HAP-1 (cell line): ENCODE measurements around the gene FMNL2.

Experiments
- DNase-seq, 2 experiments: peaks; one replicate each; pipeline ENCODE4 v3.0.0-alpha.2; 2016 to 2020; ENCODE audit warnings: low spot score in 2 of 2
- H3K27me3 ChIP-seq: fragments of 250-450 bp; sonication (Bioruptor Pico); 2 replicates; pipeline ENCODE4 v1.5.1; 2020; ENCODE audit warnings: low read depth, mild to moderate bottlenecking, moderate library complexity
- H3K36me3 ChIP-seq: fragments of 250-450 bp; sonication (Bioruptor Pico); replicated peaks from 2 replicates; pipeline ENCODE4 v1.5.1; 2020; ENCODE audit warnings: mild to moderate bottlenecking
- H3K4me1 ChIP-seq: fragments of 250-450 bp; sonication (Bioruptor Pico); 2 replicates; pipeline ENCODE4 v1.5.1; 2020; ENCODE audit warnings: mild to moderate bottlenecking
- H3K4me3 ChIP-seq: fragments of 250-450 bp; sonication (Bioruptor Pico); 2 replicates; pipeline ENCODE4 v1.5.1; 2020; ENCODE audit warnings: mild to moderate bottlenecking, moderate library complexity
- H3K9me3 ChIP-seq: fragments of 250-450 bp; sonication (Bioruptor Pico); 2 replicates; pipeline ENCODE4 v1.5.1; 2020; ENCODE audit warnings: mild to moderate bottlenecking, moderate library complexity
- in situ Hi-C: fragments of 300-500 bp; cut with MboI; formaldehyde crosslinking; loops from 3 replicates; pipeline ENCODE4 v1.14.3; 2020; ENCODE audit warnings: low sequenced_read_pairs, inconsistent platforms, mixed read lengths

The FMNL2 gene

GRCh38 chr2:152326710-152327109, 8.3 kb upstream of the FMNL2 start:
- Histone ChIP-seq H3K4me3 (no peak overlapping the region), H3K27me3 (no peaks in the 10 kb centered on the region), H3K9me3 (no peaks in the 10 kb centered on the region), H3K4me1 (no peaks in the 10 kb centered on the region), H3K36me3 (no peaks in the 10 kb centered on the region)
- DNase-seq: no peak
- in situ Hi-C loops: no loop called here

- Histone ChIP-seq H3K9me3 (no peaks in the 10 kb centered on the region), H3K27me3 (no peaks in the 10 kb centered on the region), H3K4me3 (no peak overlapping the region), H3K36me3 (no peaks in the 10 kb centered on the region), H3K4me1 (no peaks in the 10 kb centered on the region)
- in situ Hi-C loops: no loop called here
- DNase-seq: no peak
These were observed 7.0 kb upstream of the FMNL2 start for GRCh38 chr2:152328013-152328412.

GRCh38 chr2:152330235-152330866, 4.6 kb upstream of the FMNL2 start:
- no peak for DNase-seq
- Histone ChIP-seq H3K36me3 (no peaks in the 10 kb centered on the region), H3K4me3 (no peak overlapping the region), H3K4me1 (peaks cover 4% of the 10 kb centered on the region; the same call in 1 of the 2 replicates), H3K27me3 (no peaks in the 10 kb centered on the region), H3K9me3 (no peaks in the 10 kb centered on the region)
- in situ Hi-C loops: no loop called here

- in situ Hi-C loops: no loop called here
These were observed 316 bp upstream of the FMNL2 start for GRCh38 chr2:152334701-152335015.

GRCh38 chr2:152335726-152336118, 748 bp downstream of the FMNL2 start:
- Histone ChIP-seq H3K9me3 (no peaks in the 10 kb centered on the region), H3K4me1 (peaks cover 29% of the 10 kb centered on the region), H3K36me3 (no peaks in the 10 kb centered on the region), H3K4me3 (peak overlapping the region; percentile 74), H3K27me3 (no peaks in the 10 kb centered on the region)
- in situ Hi-C loops: no loop called here
- peak in 1 of 2 experiments; percentile 60 for DNase-seq

More at GRCh38 chr2:152334701-152335015, 316 bp upstream of the FMNL2 start:
- H3K36me3 ChIP-seq: no peaks in the 10 kb centered on the region
- H3K4me1 ChIP-seq: peaks cover 29% of the 10 kb centered on the region
- no peak for DNase-seq
- H3K9me3 ChIP-seq: no peaks in the 10 kb centered on the region
- H3K4me3 ChIP-seq: peak overlapping the region; percentile 74
- H3K27me3 ChIP-seq: no peaks in the 10 kb centered on the region

- peak; percentile 37 to 72 for DNase-seq
- peak overlapping the region; percentile 74 for H3K4me3 ChIP-seq
- in situ Hi-C loops: no loop called here
- no peaks in the 10 kb centered on the region for H3K9me3 ChIP-seq
- H3K27me3 ChIP-seq: no peaks in the 10 kb centered on the region
- H3K36me3 ChIP-seq: no peaks in the 10 kb centered on the region
- peaks cover 29% of the 10 kb centered on the region for H3K4me1 ChIP-seq
These were observed 1.3 kb downstream of the FMNL2 start for GRCh38 chr2:152336119-152336853.

- peak in 1 of 2 experiments; percentile 33 for DNase-seq
- H3K9me3 ChIP-seq: no peaks in the 10 kb centered on the region
- peak overlapping the region; percentile 74 for H3K4me3 ChIP-seq
- in situ Hi-C loops: no loop called here
- H3K27me3 ChIP-seq: no peaks in the 10 kb centered on the region
- no peaks in the 10 kb centered on the region for H3K36me3 ChIP-seq
- H3K4me1 ChIP-seq: peaks cover 29% of the 10 kb centered on the region
These were observed 2.0 kb downstream of the FMNL2 start for GRCh38 chr2:152336854-152337510.

GRCh38 chr2:152337511-152337903, 2.5 kb downstream of the FMNL2 start:
- H3K4me3 ChIP-seq: no peak overlapping the region; the same call in 1 of the 2 replicates
- in situ Hi-C loops: no loop called here
- no peaks in the 10 kb centered on the region for H3K9me3 ChIP-seq
- H3K36me3 ChIP-seq: no peaks in the 10 kb centered on the region
- DNase-seq: no peak
- peaks cover 29% of the 10 kb centered on the region for H3K4me1 ChIP-seq
- H3K27me3 ChIP-seq: no peaks in the 10 kb centered on the region

GRCh38 chr2:152339556-152340286, 4.7 kb downstream of the FMNL2 start:
- Histone ChIP-seq H3K9me3 (no peaks in the 10 kb centered on the region), H3K36me3 (no peaks in the 10 kb centered on the region; the same call in 1 of the 2 replicates), H3K27me3 (no peaks in the 10 kb centered on the region), H3K4me3 (no peak overlapping the region), H3K4me1 (peaks cover 25% of the 10 kb centered on the region)
- DNase-seq: no peak
- in situ Hi-C loops: no loop called here

GRCh38 chr2:152342259-152343046, 7.5 kb downstream of the FMNL2 start:
- Histone ChIP-seq H3K4me1 (peaks cover 16% of the 10 kb centered on the region), H3K4me3 (no peak overlapping the region), H3K27me3 (no peaks in the 10 kb centered on the region), H3K36me3 (no peaks in the 10 kb centered on the region; the same call in 1 of the 2 replicates), H3K9me3 (no peaks in the 10 kb centered on the region)
- no peak for DNase-seq
- in situ Hi-C loops: no loop called here

GRCh38 chr2:152343426-152343825, 8.5 kb downstream of the FMNL2 start:
- Histone ChIP-seq H3K9me3 (no peaks in the 10 kb centered on the region), H3K36me3 (no peaks in the 10 kb centered on the region; the same call in 1 of the 2 replicates), H3K27me3 (no peaks in the 10 kb centered on the region), H3K4me1 (peaks cover 8% of the 10 kb centered on the region; the same call in 1 of the 2 replicates), H3K4me3 (no peak overlapping the region)
- in situ Hi-C loops: no loop called here
- no peak for DNase-seq

GRCh38 chr2:152344579-152345195, 9.7 kb downstream of the FMNL2 start:
- in situ Hi-C loops: no loop called here
- no peak for DNase-seq
- Histone ChIP-seq H3K4me3 (no peak overlapping the region), H3K27me3 (no peaks in the 10 kb centered on the region), H3K9me3 (no peaks in the 10 kb centered on the region), H3K36me3 (no peaks in the 10 kb centered on the region; the same call in 1 of the 2 replicates), H3K4me1 (peaks cover 5% of the 10 kb centered on the region)

GRCh38 chr2:152347076-152347475, 12.1 kb downstream of the FMNL2 start:
- H3K27me3 ChIP-seq: no peaks in the 10 kb centered on the region
- DNase-seq: no peak
- H3K36me3 ChIP-seq: no peaks in the 10 kb centered on the region; the same call in 1 of the 2 replicates
- in situ Hi-C loops: no loop called here
- H3K4me1 ChIP-seq: peaks cover 5% of the 10 kb centered on the region
- no peaks in the 10 kb centered on the region for H3K9me3 ChIP-seq
- H3K4me3 ChIP-seq: no peak overlapping the region
